B cell (primary cell): ENCODE results near the gene RAB5A. TPM values are rescaled to one million over a fixed set of nuclear protein-coding genes. Genes with fewer than 3 reads are reported as not detected.

ENCODE experiments used
- ATAC-seq: fragments of 200-7000 bp; cut with Tn5 transposase; one replicate; pipeline ENCODE4 v1.10.0; 2021; ENCODE audit warnings: low read depth, mild to moderate bottlenecking, moderate number of reproducible peaks, moderate library complexity
- CTCF ChIA-PET: fragments of 350-600 bp; sonication (Branson Sonifier 250); formaldehyde crosslinking; loops from one replicate; lab custom pipeline; 2021; ENCODE audit warnings: antibody characterized with exemption, inconsistent platforms; lab: Charles Lee
- POLR2A ChIA-PET: fragments of 350-600 bp; sonication (Branson Sonifier 250); formaldehyde crosslinking; loops from one replicate; lab custom pipeline; 2021; ENCODE audit warnings: antibody characterized with exemption; lab: Charles Lee
- DNase-seq: peaks from one replicate; pipeline ENCODE4 v3.0.0; 2013
- H2AFZ ChIP-seq: 2 replicates; pipeline ENCODE4 v1.6.1; 2012; ENCODE audit warnings: mild to moderate bottlenecking, low read depth, low read length; ENCODE audit not compliant: insufficient read depth, poor library complexity, severe bottlenecking
- H3K27ac ChIP-seq, 2 donors: 1 replicate in 1 of 2; 2 replicates in 1 of 2; pipeline ENCODE4 v1.5.1; 2012 to 2013; ENCODE audit warnings: low read length in 2 of 2, mild to moderate bottlenecking in 2 of 2, moderate library complexity in 1 of 2
- H3K27me3 ChIP-seq, 4 experiments: fragments of 200-600 bp in 1 of 4; sonication (generic) in 1 of 4; replicated peaks in 1 of 4; 1 replicate in 2 of 4; 2 replicates in 2 of 4; pipeline versions ENCODE4 v1.6.1 to v1.7.0; 2013 to 2016; ENCODE audit warnings: low read length in 3 of 4, mild to moderate bottlenecking in 2 of 4, mixed read lengths in 1 of 4, moderate library complexity in 1 of 4; ENCODE audit not compliant: insufficient read depth in 4 of 4, control insufficient read depth in 3 of 4; ENCODE audit errors: control extremely low read depth in 1 of 4
- H3K36me3 ChIP-seq, 2 experiments: replicated peaks in 1 of 2; 1 replicate in 1 of 2; 2 replicates in 1 of 2; pipeline versions ENCODE4 v1.6.1 to v1.7.1; 2013; ENCODE audit warnings: low read length in 1 of 2; ENCODE audit not compliant: insufficient read depth in 2 of 2, control insufficient read depth in 1 of 2; ENCODE audit errors: control extremely low read depth in 1 of 2, extremely low read depth in 1 of 2
- H3K4me1 ChIP-seq, 2 donors: fragments of 200-600 bp in 1 of 2; sonication (generic) in 1 of 2; 1 replicate in 1 of 2; 2 replicates in 1 of 2; pipeline versions ENCODE4 v1.5.1 to v1.6.1; 2013 to 2017; ENCODE audit warnings: low read length in 2 of 2; ENCODE audit not compliant: control insufficient read depth in 2 of 2, insufficient read depth in 2 of 2
- H3K4me2 ChIP-seq: replicated peaks from 2 replicates; pipeline ENCODE3; 2012; ENCODE audit warnings: mild to moderate bottlenecking, low read depth, low read length; ENCODE audit not compliant: poor library complexity, severe bottlenecking
- H3K4me3 ChIP-seq, 5 experiments: fragments of 200-600 bp in 1 of 5; sonication (generic) in 1 of 5; 1 replicate in 3 of 5; 2 replicates in 2 of 5; pipeline versions ENCODE4 v1.5.1 to v1.7.0; 2011 to 2016; ENCODE audit warnings: low read length in 4 of 5, mild to moderate bottlenecking in 4 of 5, low read depth in 2 of 5, control low read depth in 1 of 5, moderate library complexity in 1 of 5; ENCODE audit not compliant: insufficient read depth in 1 of 5; ENCODE audit errors: control extremely low read depth in 1 of 5, extremely low read depth in 1 of 5
- H3K79me2 ChIP-seq: fragments of 200-600 bp; sonication (generic); one replicate; pipeline ENCODE4 v1.6.0; 2016; ENCODE audit warnings: low read length; ENCODE audit not compliant: control insufficient read depth, insufficient read depth
- H3K9ac ChIP-seq: fragments of 200-600 bp; sonication (generic); 2 replicates; pipeline ENCODE4 v1.6.1; 2017; ENCODE audit warnings: mild to moderate bottlenecking, low read length, moderate library complexity
- H3K9me3 ChIP-seq, 3 donors: one replicate each; pipeline versions ENCODE4 v1.6.1 to v1.7.1; 2013; ENCODE audit warnings: low read length in 2 of 3; ENCODE audit not compliant: control insufficient read depth in 2 of 3, insufficient read depth in 1 of 3; ENCODE audit errors: control extremely low read depth in 1 of 3
- H4K20me1 ChIP-seq: 2 replicates; pipeline ENCODE4 v1.6.0; 2012; ENCODE audit warnings: mild to moderate bottlenecking, low read length; ENCODE audit not compliant: insufficient read depth, control insufficient read depth, poor library complexity, severe bottlenecking
- H3K27ac Mint-ChIP-seq: one replicate; pipeline ENCODE4 v1.8.0; 2021; ENCODE audit warnings: mixed read lengths
- H3K27me3 Mint-ChIP-seq: one replicate; pipeline ENCODE4 v1.8.0; 2021; ENCODE audit warnings: mixed read lengths
- H3K4me1 Mint-ChIP-seq: one replicate; pipeline ENCODE4 v1.8.0; 2021; ENCODE audit warnings: mixed read lengths
- H3K4me3 Mint-ChIP-seq: one replicate; pipeline ENCODE4 v1.8.0; 2021; ENCODE audit warnings: mixed read lengths
- H3K9me3 Mint-ChIP-seq: one replicate; pipeline ENCODE4 v1.8.0; 2022; ENCODE audit warnings: mixed read lengths; ENCODE audit not compliant: insufficient read depth
- CTCF ChIP-seq: fragments of 200-600 bp; IDR thresholded peaks from one replicate; pipeline ENCODE4 v1.8.0; 2022; ENCODE audit warnings: antibody characterized with exemption, mild to moderate bottlenecking
- EZH2 ChIP-seq: IDR thresholded peaks from 2 replicates; pipeline ENCODE4 v1.6.1; 2012; ENCODE audit warnings: borderline replicate concordance, low read depth, mild to moderate bottlenecking, moderate library complexity, low read length; ENCODE audit not compliant: insufficient read depth, poor library complexity, severe bottlenecking
- WGBS: methylation state at CpG from one replicate; pipeline ENCODE4 v1.1.5; 2013; ENCODE audit warnings: missing lambda C conversion rate; ENCODE audit not compliant: insufficient coverage; 5-methylcytosine and 5-hydroxymethylcytosine counted together
- intact Hi-C: fragments of 100-400 bp; cut with micrococcal nuclease; formaldehyde crosslinking; loops from one replicate; pipeline ENCODE4 v1.10.0; 2022
- polyA plus RNA-seq: library from polyadenylated mRNA; depleted of rRNA; stranded (reverse); fragments of >200 nt; gene quantifications from 2 replicates; pipeline ENCODE4 v1.2.3, GENCODE V29; 2012
- total RNA-seq, 2 donors: library from RNA; stranded (reverse); fragments of 120-200 nt in 1 of 2; gene quantifications; 1 replicate in 1 of 2; 2 replicates in 1 of 2; pipeline versions ENCODE4 v1.2.3 to v1.2.4, GENCODE V29; 2013 to 2022

RAB5A gene
- total and polyA plus RNA-seq, 2 donors (not counting 1 experiment from before 2014, with no cell fraction given), result 21.7 to 59.4 TPM

DNA sequence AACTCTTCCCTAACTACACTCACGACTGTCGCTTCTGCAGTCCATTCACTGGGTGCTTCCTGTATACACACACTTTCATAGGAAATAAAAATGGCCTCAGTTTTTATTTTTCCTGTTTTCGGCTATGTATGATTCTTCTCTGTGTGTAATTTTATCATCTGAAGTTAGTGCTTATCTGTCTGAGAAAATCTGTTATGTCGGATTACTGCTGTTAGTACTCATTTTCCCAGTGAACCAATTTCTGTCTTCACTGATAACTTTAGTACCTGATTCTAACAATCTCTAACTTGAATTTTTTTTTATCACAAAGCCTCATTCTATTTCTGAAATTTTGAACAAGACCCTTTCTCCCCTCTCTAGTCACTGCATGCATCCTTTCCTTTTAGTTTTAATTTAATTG, 20.9 kb downstream of the RAB5A start:
- ChIA-PET CTCF (no interaction called here), POLR2A (no interaction called here)
- 100% methylated on average over 2 of the region's 4 CpGs for WGBS
- Histone ChIP-seq H3K27me3 (no peaks in the 10 kb centered on the region), H3K4me2 (no peak overlapping the region), H2AFZ (no peak overlapping the region), H4K20me1 (peaks cover 60% of the 10 kb centered on the region), H3K36me3 (peaks cover 4 to 9% of the 10 kb centered on the region in 2 experiments), H3K79me2 (peaks cover 80% of the 10 kb centered on the region), H3K4me1 (no peaks in the 10 kb centered on the region), H3K9me3 (peaks cover 0 to 4% (median 0%) of the 10 kb centered on the region in 3 donors), H3K9ac (no peak overlapping the region), H3K27ac (no peak overlapping the region), H3K4me3 (no peak overlapping the region)
- no peaks in the 10 kb centered on the region for H3K9me3 Mint-ChIP-seq
- TF ChIP-seq EZH2 (no peak), CTCF (no peak)
- intact Hi-C loops, result no loop called here
- H3K4me3 Mint-ChIP-seq, result no peak overlapping the region
- H3K27ac Mint-ChIP-seq, result no peak overlapping the region
- no peaks in the 10 kb centered on the region for H3K27me3 Mint-ChIP-seq
- H3K4me1 Mint-ChIP-seq, result peaks cover 28% of the 10 kb centered on the region
- DNase-seq (no peak), ATAC-seq (no peak)

DNA sequence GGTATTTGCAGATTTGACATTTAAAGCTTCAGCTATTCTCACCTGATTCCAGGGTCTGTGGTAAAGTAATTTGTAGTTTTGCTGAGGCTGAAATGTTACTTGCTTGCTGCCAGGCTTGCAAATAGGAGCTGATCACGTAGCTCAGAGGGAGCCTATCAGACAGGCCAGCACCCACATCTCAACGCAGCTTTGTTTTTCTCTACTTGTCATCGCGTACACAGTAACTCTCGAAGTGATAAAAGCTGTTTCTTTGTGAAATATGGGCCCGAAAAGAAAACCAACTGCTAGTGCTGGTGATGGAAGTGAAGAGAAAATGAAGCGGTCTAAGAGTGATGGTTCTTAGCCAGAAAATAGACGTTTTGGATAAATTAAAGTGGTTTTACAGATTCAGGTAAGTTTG, 23.4 kb downstream of the RAB5A start:
- Histone ChIP-seq H3K4me3 (no peak overlapping the region), H3K27ac (no peak overlapping the region), H4K20me1 (peaks cover 47% of the 10 kb centered on the region), H3K4me2 (no peak overlapping the region), H3K79me2 (peaks cover 63% of the 10 kb centered on the region), H3K27me3 (no peaks in the 10 kb centered on the region), H3K4me1 (no peaks in the 10 kb centered on the region), H3K36me3 (peaks cover 2 to 16% of the 10 kb centered on the region in 2 experiments), H2AFZ (no peak overlapping the region), H3K9ac (no peak overlapping the region), H3K9me3 (peaks cover 0 to 4% (median 0%) of the 10 kb centered on the region in 3 donors)
- peaks cover 19% of the 10 kb centered on the region for H3K4me1 Mint-ChIP-seq
- H3K27me3 Mint-ChIP-seq, result no peaks in the 10 kb centered on the region
- H3K27ac Mint-ChIP-seq, result no peak overlapping the region
- ATAC-seq (no peak), DNase-seq (no peak)
- H3K4me3 Mint-ChIP-seq, result no peak overlapping the region
- no peaks in the 10 kb centered on the region for H3K9me3 Mint-ChIP-seq
- intact Hi-C loops, result no loop called here
- ChIA-PET POLR2A (no interaction called here), CTCF (no interaction called here)
- WGBS, result 95% methylated on average over 8 of the region's 8 CpGs
- TF ChIP-seq CTCF, result no peak
- no peak for TF ChIP-seq EZH2
